GM21723 (cell line): ENCODE data around the gene CAMKMT.

ENCODE experiments used
- ATAC-seq: cut with Tn5 transposase; IDR thresholded peaks from one replicate; pipeline ENCODE4 v1.9.1; 2021; ENCODE audit warnings: mild to moderate bottlenecking, moderate library complexity; ENCODE audit not compliant: unreplicated experiment

CAMKMT gene

DNA sequence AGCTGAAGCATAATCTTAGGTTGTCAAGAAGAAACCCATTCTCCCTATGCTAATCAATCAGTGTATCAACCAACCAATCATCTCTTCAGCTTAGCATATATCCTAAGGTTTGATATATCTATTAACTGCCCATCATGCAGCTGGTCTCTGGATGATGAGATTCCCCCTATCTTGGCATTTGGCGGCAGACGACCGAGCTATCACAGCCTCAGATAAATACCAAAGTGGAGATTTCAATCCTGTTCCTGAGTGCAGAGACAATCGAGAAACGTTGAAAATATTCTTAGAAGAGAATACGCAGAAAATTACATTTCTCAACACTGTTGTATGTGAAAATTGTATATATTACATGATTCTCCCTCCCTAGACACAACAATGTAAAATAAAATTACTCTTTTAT, 320.7 kb downstream of the CAMKMT start:
- no peak for ATAC-seq

DNA sequence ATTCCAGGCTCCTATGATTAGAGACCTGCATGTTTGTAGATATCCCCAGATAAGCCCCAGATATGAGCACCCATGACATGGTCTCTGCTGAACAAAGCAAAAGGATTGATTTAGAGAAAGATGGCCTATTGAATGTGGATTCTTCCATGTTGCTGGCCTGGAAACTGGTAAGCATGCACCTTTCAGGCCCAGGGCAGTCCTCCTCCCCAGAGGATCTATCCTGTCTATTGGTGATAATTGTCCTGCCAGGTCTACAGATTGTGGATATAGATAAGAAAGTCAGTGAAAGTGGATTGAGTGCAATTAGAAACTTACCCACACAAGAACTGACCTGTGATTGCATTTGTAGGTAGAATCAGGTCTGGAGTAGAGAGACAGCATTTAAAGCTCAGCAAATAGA, 322.8 kb downstream of the CAMKMT start:
- ATAC-seq, result no peak

DNA sequence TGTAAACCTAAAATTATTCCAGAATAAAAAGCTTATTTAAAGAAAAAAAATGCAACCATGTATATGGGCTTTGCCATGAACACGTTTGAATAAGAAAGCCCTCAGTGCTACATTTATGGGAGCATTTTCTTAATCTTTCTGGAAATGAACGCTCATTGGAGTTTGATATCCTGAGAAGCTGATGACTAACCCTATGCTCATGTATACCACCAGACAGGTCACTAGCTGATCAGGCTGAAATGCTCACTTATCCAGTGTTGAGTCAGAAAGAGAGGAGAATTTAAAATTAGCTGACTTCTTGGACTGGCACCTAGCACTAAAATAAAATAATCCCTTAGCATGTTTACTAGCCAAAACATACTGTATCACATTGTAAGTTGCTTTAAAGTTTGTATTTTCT, 324.8 kb downstream of the CAMKMT start:
- ATAC-seq, result no peak

DNA sequence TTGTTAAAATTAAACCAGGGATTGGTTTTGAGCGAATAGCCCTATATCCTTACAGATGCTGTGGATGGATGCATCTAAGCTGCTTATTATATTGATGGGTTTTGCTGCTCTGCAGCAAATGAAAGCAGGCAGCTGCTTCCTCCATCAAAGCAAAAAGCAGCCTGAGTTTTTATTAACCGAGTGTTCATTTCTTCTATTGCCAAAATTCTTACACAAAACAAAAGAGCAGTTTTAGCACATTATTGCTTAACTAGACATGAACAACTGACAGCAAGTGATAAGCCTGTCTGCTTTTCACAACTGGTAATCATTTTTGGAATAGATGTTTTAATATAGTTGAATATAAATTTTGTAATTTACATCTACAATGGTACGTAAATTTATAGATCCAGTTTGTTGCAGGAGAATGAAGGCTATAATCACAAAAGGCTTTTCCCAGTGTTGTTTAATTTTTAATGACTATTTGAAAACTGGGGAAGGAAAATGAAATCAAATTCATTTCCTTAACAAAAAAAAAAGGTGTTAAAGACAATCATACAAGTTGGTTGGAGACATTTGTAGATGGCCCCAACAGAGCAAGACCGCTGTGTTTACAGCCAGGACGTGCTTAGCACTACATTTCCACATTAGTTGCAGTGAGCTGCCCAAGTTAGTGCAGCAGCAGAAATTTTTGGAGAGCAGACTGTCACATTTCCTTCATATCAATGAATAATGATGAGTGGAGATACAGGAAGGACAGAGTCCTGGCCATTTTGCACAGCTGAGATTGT, 326.1 kb downstream of the CAMKMT start:
- ATAC-seq, result no peak

DNA sequence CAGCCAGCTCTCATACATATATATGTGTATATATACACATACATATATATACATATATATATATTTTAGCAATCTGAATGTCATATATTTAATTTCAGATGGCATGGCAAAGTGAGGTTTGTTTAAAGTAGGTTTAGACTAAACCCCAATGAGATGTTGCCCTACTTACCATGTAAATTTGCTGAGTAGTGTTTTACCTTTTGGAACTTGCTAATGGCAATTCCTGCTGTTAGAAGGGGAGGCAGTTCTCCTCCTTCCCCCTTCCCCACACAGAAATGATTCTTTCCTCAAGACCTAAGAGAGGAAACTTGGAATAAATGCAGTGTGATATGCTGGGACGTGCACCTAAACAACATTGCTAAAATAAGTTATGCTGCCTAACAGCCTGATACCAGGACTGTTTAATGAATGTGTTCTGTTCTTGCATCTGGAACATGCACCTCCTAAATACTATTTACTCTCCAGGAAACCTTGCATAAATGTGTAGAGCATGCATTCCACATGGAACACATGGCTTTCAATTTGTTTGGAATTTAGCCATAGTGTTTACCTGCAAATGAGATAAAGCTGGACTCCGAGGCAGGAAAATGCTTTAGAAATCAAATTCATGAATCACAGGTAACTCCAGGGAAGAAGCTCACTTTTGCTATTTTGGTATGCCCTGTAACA, 326.8 kb downstream of the CAMKMT start:
- no peak for ATAC-seq

DNA sequence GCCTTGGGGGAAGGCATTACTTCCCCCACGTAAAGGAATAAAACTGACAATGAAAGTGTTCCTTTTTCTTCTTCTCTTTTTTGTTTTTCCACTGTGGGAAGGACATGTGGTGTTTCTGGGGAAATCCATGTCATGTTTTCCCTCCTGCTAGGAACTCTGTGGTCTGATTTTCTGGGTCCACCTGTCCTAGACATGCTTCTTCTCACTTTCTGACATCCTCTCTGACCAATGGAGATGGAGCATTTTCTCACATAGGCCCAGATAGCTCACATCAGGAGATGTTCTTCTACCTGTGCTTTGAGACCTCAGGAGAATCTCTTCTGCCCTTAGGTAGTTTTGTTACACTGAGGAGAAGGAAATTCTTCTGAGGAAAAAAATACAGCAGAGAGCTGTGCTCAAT, 327.8 kb downstream of the CAMKMT start:
- no peak for ATAC-seq

DNA sequence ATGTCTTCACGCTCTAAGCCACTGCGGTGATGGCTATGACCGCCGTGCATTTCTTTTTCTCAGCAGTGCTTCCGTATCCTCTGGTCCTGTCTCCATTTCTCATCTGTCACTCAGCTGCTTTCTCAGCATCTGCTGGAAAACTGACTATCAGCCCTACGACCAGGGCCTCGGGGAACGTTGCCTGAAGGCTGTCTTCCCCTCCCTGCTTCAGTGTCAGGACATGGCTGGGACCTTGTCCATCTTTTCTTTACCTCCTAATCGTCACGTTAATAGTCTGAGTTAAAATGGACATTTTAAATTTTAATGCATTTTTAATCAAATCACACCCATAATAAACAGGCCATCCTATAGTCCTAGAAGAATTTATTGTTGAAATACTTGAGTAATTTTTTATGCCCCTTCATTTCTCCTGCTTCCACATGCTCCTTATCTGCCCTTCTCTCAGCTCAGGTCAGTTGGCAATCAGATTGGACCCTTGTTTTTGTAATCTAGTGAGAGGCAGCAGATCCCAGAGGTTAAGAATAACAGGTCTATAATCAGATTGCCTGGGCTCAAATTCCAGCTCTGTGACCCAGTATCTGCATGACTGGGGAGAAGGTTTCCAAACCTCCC, 329.5 kb downstream of the CAMKMT start:
- ATAC-seq, result no peak

DNA sequence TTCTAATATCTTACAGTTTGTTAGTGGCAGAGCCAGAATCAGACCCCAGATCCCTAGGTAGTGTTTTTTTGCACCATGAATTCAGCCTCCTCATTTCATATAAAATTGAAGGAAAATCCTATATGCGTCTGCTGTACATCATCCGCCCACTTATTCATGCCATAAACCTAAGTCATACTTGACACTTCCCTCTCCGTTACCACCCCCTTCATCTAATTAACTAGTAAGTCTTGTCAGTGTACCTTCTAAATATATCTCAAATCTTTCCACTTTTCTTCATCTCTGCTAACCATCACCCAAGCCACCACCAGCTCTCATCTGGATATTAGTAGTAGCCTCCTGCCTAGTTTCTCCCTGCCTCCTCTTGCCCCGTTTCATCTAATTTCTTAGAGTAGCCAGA, 331.1 kb downstream of the CAMKMT start:
- ATAC-seq, result no peak

DNA sequence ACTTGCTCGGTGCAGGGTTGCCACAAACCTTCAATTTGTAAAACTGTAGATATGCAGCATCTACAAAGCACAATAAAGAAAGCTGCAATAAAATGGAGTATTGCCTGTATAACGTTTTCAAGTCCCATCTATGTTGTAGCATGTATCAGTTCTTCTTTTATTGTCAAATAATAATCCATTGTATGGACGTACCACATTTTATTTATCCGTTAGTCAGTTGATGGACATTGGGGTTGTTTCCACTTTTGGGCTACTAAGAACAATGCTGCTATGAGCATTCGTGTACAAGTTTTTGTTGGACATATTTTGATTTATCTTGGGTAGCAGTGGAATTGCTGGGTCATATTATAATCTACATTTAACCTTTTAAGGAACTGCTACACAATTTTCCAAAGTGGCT, 339.1 kb downstream of the CAMKMT start:
- no peak for ATAC-seq

DNA sequence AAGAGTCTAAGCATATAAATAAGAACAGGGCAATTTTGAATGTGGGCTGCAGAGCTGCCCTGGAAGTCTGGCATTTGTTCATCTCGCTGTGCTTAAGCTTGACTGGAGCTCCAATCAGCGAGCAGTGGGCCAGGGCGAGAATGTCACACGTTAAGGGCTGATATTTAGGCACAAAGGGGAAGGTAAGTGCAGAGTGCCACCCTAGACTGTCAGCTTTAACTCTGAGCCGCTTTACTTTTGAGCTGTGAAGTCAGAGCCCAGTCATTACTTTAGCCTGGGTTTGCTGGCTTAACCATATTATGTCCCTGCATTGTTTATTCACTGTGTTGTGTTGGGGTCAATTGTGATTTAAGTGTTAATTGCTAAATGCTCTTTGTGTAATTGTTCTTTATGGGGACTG, 343.6 kb downstream of the CAMKMT start:
- no peak for ATAC-seq

DNA sequence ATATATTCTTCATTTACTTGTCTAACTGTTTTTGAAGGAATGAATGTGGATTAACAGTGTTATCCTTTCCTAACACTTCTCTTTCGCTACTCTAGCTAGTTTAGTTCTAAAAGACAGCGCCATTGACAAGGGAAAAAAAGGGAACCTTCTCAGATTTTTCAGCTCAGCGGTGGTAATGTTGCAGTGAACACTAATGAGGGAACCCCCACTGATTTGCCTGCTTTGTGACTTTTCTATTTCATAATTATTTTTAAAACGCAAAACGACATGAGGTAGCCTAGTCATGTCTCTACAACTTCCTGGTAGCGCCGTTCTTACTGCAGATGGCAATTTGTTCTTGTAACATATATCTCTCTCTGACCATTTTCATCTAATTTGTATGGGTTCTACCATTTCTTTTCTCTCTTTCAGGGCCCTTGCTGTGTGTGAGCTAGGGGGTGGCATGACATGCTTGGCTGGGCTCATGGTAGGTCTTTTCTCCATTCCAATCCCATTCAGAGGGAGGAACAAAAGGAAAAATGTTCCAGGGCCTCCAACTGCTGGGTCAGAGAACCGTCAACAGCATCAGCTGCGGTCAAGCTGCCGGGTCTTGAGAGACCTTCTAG, 344.2 kb downstream of the CAMKMT start:
- no peak for ATAC-seq

DNA sequence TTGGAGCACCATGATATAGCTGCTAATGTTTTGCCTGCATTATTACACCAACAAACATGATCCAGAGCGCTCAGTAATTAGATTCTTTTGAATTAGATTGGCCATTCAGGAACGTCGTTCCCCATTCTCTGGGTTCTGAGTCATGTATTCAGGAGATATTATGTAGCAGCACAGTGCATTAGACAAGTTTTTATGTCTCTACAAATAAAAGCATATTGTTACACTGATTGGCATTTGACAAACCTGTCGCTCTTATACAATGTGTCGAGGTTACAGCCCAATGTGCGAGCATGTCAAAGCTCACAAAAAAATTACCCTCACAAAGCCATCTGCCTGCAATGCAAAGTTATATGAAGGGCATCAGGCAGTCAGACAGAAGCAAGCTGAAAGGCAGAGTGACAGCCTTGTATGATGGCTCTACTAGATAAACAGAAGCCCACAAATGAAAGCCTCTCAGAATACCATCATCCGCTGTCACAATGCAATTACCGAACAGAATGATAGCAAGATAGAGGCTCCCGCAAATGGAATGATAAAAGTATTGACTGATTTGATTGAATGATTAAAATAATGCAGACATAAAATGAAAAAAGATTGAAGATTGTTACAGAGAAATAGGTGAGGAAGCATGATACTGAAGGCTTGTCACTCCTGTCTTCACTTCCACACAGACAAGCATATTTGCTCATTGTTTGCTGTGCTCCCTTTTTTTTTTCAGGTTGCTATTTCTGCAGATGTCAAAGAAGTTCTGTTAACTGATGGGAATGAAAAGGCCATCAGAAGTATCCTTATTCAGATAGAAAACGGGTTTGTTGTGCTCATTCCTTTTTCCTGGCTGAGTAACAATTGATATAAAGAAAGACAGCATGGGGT, 345.2 kb downstream of the CAMKMT start:
- no peak for ATAC-seq

DNA sequence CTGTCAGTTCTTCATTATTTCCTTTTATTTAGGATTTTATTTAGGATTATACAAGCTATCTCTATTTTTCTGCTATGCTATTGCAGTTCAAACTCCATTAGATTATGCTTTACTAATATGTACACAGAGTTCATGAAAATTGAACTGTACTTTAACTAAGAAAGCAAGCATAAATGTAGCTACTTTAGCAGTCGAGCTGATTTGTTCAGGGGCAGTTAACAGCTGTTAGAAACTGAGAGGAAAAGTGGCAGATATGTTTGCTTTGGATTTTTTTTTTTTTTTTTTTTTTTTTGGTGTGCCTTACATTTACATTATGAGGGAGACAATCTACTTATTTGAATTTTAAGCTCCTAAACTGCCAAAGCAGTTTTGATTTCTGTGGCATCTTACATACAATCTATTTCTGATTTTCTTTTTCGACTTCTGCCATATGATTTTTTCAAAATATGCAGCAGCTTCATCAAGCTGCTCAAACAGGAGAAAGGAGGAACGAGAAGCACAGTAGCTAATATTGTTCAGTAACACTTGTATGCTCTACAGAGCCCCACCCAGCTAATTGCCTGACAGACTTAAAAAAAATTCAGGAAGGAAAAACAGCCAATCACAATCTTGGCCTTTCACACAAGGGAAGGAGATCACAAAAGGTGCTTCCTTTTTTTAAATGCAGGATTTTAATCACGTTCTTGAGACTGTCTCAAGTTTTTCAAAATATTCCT, 346.4 kb downstream of the CAMKMT start:
- peak; percentile 79 for ATAC-seq

DNA sequence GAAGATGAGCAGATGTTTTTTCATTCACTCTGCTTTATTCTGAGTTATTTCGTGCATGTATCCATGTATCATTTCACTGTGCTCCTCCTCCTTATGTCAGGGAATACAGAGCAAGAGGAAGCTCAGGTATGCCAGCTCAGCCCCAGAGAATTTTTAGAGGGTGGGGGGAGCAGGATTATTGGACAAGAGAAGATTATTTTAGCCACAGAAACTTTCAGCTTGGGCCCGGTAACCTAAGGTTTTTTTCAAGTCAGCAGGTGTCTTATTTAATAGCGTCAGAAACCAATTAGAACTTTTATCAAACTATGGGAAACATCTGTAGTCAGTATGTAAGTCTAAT, 346.9 kb downstream of the CAMKMT start:
- peak; percentile 26 for ATAC-seq

DNA sequence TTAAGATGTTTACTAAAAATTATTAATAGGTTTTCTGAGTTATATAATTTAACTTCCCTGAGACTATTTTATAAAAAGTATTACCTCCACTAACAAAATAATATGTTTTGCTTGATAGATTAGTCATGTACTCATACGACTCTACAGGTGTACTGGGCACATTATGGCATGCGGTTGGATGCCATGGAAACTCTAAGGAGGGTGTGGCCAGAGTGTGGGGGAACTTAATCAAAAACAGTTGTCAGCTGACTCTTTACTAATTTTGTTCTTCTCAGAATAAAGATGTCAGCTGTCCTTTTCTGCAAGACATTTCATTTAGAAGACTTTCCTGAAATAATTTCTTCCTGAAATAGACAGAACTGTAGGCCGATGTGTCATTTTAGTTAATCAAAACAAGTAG, 351.4 kb downstream of the CAMKMT start:
- no peak for ATAC-seq

DNA sequence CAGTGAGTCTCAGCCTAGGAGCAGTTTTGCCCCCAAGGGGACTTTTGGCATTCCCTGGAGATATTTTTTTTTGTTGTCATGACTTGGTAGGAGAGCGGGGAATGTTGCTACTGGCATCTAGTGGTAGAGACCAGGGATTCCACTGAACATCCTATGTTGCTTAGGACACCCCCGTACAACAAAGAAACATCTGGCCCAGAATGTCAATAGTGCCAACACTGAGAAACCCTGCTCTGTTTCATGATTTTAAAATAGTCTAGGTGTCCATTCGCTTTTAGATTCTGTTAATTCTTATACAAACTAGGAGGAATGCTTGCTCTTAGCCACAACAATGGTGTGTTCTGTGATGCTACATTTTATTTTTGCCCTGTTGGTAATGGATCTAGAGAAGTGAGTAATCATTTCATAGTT, 353.9 kb downstream of the CAMKMT start:
- ATAC-seq, result no peak

DNA sequence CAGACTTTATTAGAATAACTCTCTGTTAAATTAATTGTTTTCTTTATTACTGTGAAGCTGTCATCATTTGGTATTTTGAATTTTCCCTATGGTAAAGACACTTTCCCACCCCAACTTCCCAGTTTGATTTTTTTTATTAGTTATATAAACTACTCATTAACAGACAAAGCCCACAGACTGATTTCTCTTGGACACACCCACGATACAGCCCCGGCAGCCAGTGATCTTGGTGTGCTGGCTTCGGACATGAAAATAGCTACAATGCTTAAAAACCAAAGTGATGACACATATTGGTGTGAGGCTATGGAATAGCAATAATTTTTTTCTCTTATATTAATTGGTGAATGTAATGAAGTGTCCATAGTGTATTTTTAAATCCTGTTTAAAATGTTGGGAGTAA, 354.4 kb downstream of the CAMKMT start:
- ATAC-seq, result no peak

DNA sequence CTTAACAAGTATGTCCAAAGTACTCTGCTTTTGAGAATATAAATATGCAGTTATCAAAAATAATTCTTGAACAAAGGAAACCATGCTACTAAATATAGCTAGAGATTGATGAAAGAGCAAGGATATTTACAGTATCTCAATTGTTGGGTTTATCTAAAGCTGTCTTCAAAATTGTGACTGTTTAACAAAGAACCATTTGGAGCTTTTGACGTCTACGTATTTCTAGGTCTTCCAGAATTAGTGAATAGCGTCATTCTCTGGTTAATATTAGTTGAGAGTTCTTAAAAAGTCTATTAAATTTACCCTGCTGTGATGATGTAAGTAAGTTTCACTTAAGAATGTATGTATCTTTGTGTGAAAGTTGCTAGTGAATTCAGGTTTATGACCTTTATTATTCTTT, 356.7 kb downstream of the CAMKMT start:
- ATAC-seq, result no peak

DNA sequence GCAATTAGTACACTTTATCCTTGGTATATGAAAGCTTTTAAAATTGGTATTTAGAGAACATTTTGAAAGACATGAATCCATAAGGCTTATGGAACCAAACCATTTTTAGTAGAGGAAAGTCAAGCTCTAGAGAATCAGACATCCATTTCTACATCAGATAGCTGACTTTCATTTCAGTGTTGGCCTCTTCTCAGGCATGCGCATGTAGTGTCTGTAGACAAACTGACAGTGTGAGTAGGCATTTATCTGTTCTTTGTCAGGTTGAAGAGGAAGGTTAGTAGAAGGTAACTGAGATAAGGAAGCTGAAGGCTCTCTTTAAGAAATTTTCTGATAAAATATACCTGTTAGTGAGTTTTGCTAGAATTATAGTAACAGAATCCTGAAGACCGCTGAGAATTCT, 357.8 kb downstream of the CAMKMT start:
- no peak for ATAC-seq

DNA sequence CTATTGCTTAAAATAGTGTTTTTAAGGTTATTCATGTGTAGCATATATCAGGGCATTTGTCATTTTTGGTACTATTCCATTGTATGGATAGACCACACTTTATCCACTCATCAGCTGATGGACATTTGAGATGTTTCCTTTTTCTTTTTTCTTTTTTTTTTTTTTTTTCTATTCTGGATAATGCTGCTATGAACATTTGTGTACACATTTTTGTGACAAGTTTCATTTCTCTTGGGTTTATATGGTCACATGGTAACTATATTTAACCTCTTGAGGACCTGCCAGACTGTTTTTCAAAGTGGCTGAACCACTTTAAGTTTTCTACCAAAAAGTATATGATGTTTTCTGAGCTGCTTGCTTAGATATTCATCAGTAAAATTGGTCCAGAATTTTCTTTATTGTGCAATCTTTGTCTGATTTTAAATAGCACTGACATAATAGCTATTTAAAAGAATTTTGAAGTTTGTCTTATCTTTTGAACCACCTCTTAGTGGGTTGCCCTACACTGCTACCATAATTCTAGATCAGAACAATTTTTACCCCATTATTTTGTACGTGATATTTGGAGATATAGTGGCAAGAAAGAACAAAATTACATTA, 360.4 kb downstream of the CAMKMT start:
- peak; percentile 80 for ATAC-seq
